Esophagus (tissue), 2 donors: Measurements from ENCODE around the gene SNX14. TPM values are rescaled to one million over a fixed set of nuclear protein-coding genes. Genes with fewer than 3 reads are reported as not detected.
"Not testable (repeated sequence)": the region's sequence is repeated elsewhere in the genome, so short reads cannot be mapped to it uniquely, and the experiment has no call there.

ENCODE experiments used
- H3K27ac ChIP-seq, 2 donors: one replicate each; pipeline ENCODE4 v1.5.1; 2013; ENCODE audit warnings: low read depth in 2 of 2, mild to moderate bottlenecking in 2 of 2, inconsistent platforms in 1 of 2, low read length in 1 of 2, moderate library complexity in 1 of 2
- H3K27me3 ChIP-seq, 2 donors: one replicate each; pipeline ENCODE4 v1.6.1; 2013; ENCODE audit warnings: low read length in 2 of 2, control low read depth in 1 of 2, mild to moderate bottlenecking in 1 of 2; ENCODE audit not compliant: insufficient read depth in 2 of 2, control insufficient read depth in 1 of 2
- H3K36me3 ChIP-seq, 2 donors: one replicate each; pipeline ENCODE4 v1.6.1; 2013; ENCODE audit warnings: low read length in 1 of 2; ENCODE audit not compliant: control insufficient read depth in 2 of 2, insufficient read depth in 2 of 2
- H3K4me1 ChIP-seq, 2 donors: one replicate each; pipeline ENCODE4 v1.6.1; 2013; ENCODE audit warnings: low read length in 1 of 2; ENCODE audit not compliant: control insufficient read depth in 2 of 2, insufficient read depth in 2 of 2
- H3K4me3 ChIP-seq, 2 donors: one replicate each; pipeline ENCODE4 v1.5.1; 2013; ENCODE audit warnings: low read length in 2 of 2, mild to moderate bottlenecking in 2 of 2, low read depth in 1 of 2, moderate library complexity in 1 of 2
- H3K9me3 ChIP-seq, 2 donors: one replicate each; pipeline ENCODE4 v1.6.1; 2013; ENCODE audit warnings: mild to moderate bottlenecking in 2 of 2, low read depth in 1 of 2, low read length in 1 of 2, moderate library complexity in 1 of 2; ENCODE audit not compliant: control insufficient read depth in 2 of 2, insufficient read depth in 1 of 2
- WGBS, 2 donors: extraction: QIAGEN DNeasy Blood & Tissue Kit; methylation state at CpG; one replicate each; pipeline ENCODE4 v1.1.7; 2013; 5-methylcytosine and 5-hydroxymethylcytosine counted together
- polyA plus RNA-seq, 2 donors: library from polyadenylated mRNA; stranded (reverse); fragments of 200-250 nt; gene quantifications; one replicate each; pipeline ENCODE4 v1.2.3, GENCODE V29; 2013
- donor health status: healthy with polysubstance abuse.
- donor health status: Bipolar disorder and iron deficiency.

The SNX14 gene
- polyA plus RNA-seq, 2 donors: 26.2 to 47.7 TPM

- Histone ChIP-seq H3K27me3 (no peaks in the 10 kb centered on the region), H3K4me3 (no peak overlapping the region), H3K36me3 (no peaks in the 10 kb centered on the region), H3K27ac (no peak overlapping the region), H3K4me1 (no peaks in the 10 kb centered on the region), H3K9me3 (no peaks in the 10 kb centered on the region)
- WGBS, 2 donors: 90 to 94% methylated on average over 6 of the region's 6 CpGs
Measured at GRCh38 chr6:85568411-85568810, 25.2 kb downstream of the SNX14 start.

GRCh38 chr6:85565736-85566135 lies 27.9 kb downstream of the SNX14 start:
- Histone ChIP-seq H3K4me3 (no peak overlapping the region), H3K27me3 (no peaks in the 10 kb centered on the region), H3K9me3 (no peaks in the 10 kb centered on the region), H3K4me1 (no peaks in the 10 kb centered on the region), H3K36me3 (peaks cover 0 to 5% of the 10 kb centered on the region in 2 donors), H3K27ac (no peak overlapping the region)
- 41 to 48% methylated on average over 1 of the region's 1 CpG for WGBS, 2 donors

GRCh38 chr6:85564223-85564622 lies 29.4 kb downstream of the SNX14 start:
- not testable (repeated sequence) for H3K9me3 ChIP-seq, H3K27me3 ChIP-seq, H3K4me1 ChIP-seq, H3K27ac ChIP-seq, H3K36me3 ChIP-seq, H3K4me3 ChIP-seq
- whole genome bisulfite sequencing, 2 donors: 98 to 99% methylated on average over 1 of the region's 2 CpGs

GRCh38 chr6:85561750-85562357 lies 31.8 kb downstream of the SNX14 start:
- Histone ChIP-seq H3K36me3 (peaks cover 0 to 5% of the 10 kb centered on the region in 2 donors), H3K4me3 (no peak overlapping the region), H3K27ac (no peak overlapping the region), H3K4me1 (no peaks in the 10 kb centered on the region), H3K9me3 (no peaks in the 10 kb centered on the region), H3K27me3 (no peaks in the 10 kb centered on the region)
- WGBS, 2 donors: 88 to 93% methylated on average over 3 of the region's 3 CpGs

- Histone ChIP-seq H3K4me3 (no peak overlapping the region), H3K4me1 (no peaks in the 10 kb centered on the region), H3K27me3 (no peaks in the 10 kb centered on the region), H3K27ac (no peak overlapping the region), H3K9me3 (no peaks in the 10 kb centered on the region), H3K36me3 (peaks cover 0 to 2% of the 10 kb centered on the region in 2 donors)
- 95 to 97% methylated on average over 3 of the region's 3 CpGs for WGBS, 2 donors
Measured at GRCh38 chr6:85556992-85557668, 36.5 kb downstream of the SNX14 start.

GRCh38 chr6:85552652-85553051 lies 41.0 kb downstream of the SNX14 start:
- no peaks in the 10 kb centered on the region for H3K36me3 ChIP-seq
- H3K9me3 ChIP-seq: no peaks in the 10 kb centered on the region
- H3K4me3 ChIP-seq: no peak overlapping the region
- no peaks in the 10 kb centered on the region for H3K4me1 ChIP-seq
- H3K27ac ChIP-seq: no peak overlapping the region
- 93 to 94% methylated on average over 3 of the region's 3 CpGs for WGBS, 2 donors
- no peaks in the 10 kb centered on the region for H3K27me3 ChIP-seq

- Histone ChIP-seq H3K4me3 (no peak overlapping the region), H3K4me1 (no peaks in the 10 kb centered on the region), H3K9me3 (no peaks in the 10 kb centered on the region), H3K36me3 (no peaks in the 10 kb centered on the region), H3K27ac (no peak overlapping the region), H3K27me3 (no peaks in the 10 kb centered on the region)
- 49 to 59% methylated on average over 1 of the region's 1 CpG for WGBS, 2 donors
Measured at GRCh38 chr6:85551264-85551663, 42.4 kb downstream of the SNX14 start.

- H3K9me3 ChIP-seq: no peaks in the 10 kb centered on the region
- no peaks in the 10 kb centered on the region for H3K27me3 ChIP-seq
- no peak overlapping the region for H3K4me3 ChIP-seq
- no peak overlapping the region for H3K27ac ChIP-seq
- no peaks in the 10 kb centered on the region for H3K4me1 ChIP-seq
- H3K36me3 ChIP-seq: peaks cover 2 to 4% of the 10 kb centered on the region in 2 donors
Measured at GRCh38 chr6:85547719-85548118, 45.9 kb downstream of the SNX14 start.

GRCh38 chr6:85544776-85545175 lies 48.9 kb downstream of the SNX14 start:
- Histone ChIP-seq H3K4me1 (no peaks in the 10 kb centered on the region), H3K36me3 (peaks cover 2 to 4% of the 10 kb centered on the region in 2 donors), H3K9me3 (no peaks in the 10 kb centered on the region), H3K27me3 (no peaks in the 10 kb centered on the region), H3K27ac (no peak overlapping the region), H3K4me3 (no peak overlapping the region)
- 97 to 99% methylated on average over 1 of the region's 1 CpG for WGBS, 2 donors

- no peak overlapping the region for H3K27ac ChIP-seq
- H3K36me3 ChIP-seq: peaks cover 0 to 3% of the 10 kb centered on the region in 2 donors
- no peaks in the 10 kb centered on the region for H3K27me3 ChIP-seq
- H3K9me3 ChIP-seq: no peaks in the 10 kb centered on the region
- whole genome bisulfite sequencing, 2 donors: 49 to 54% methylated on average over 2 of the region's 2 CpGs
- no peak overlapping the region for H3K4me3 ChIP-seq
- no peaks in the 10 kb centered on the region for H3K4me1 ChIP-seq
Measured at GRCh38 chr6:85537055-85537494, 56.6 kb downstream of the SNX14 start.
